Lung (tissue), 12 donors: ENCODE data around the gene CDC42EP1. TPM values are rescaled to one million over a fixed set of nuclear protein-coding genes. Genes with fewer than 3 reads are reported as not detected.
"Not testable (repeated sequence)": the region's sequence is repeated elsewhere in the genome, so short reads cannot be mapped to it uniquely, and the experiment has no call there.

Experiments
- ATAC-seq: fragments of 200-7000 bp; cut with Tn5 transposase; one replicate; pipeline ENCODE4 v1.9.1; 2020; ENCODE audit warnings: moderate number of reproducible peaks; ENCODE audit not compliant: insufficient read depth, low FRiP score
- DNase-seq, 3 donors: peaks; one replicate each; pipeline ENCODE4 v3.0.0-alpha.2; 2013 to 2017
- H3K27ac ChIP-seq, 2 donors: one replicate each; pipeline ENCODE4 v1.5.1; 2013; ENCODE audit warnings: mild to moderate bottlenecking in 2 of 2, moderate library complexity in 2 of 2, control low read depth in 1 of 2, inconsistent platforms in 1 of 2, low read depth in 1 of 2, low read length in 1 of 2
- H3K27me3 ChIP-seq, 3 donors: one replicate each; pipeline ENCODE4 v1.5.1; 2013; ENCODE audit warnings: low read length in 2 of 3; ENCODE audit not compliant: control insufficient read depth in 3 of 3, insufficient read depth in 3 of 3
- H3K36me3 ChIP-seq, 4 donors: one replicate each; pipeline ENCODE4 v1.5.1; 2013; ENCODE audit warnings: low read length in 4 of 4, mild to moderate bottlenecking in 1 of 4, moderate library complexity in 1 of 4; ENCODE audit not compliant: control insufficient read depth in 4 of 4, insufficient read depth in 4 of 4
- H3K4me1 ChIP-seq, 5 donors: one replicate each; pipeline ENCODE4 v1.5.1; 2013; ENCODE audit warnings: low read length in 5 of 5, mild to moderate bottlenecking in 2 of 5, moderate library complexity in 1 of 5; ENCODE audit not compliant: control insufficient read depth in 5 of 5, insufficient read depth in 5 of 5
- H3K4me3 ChIP-seq: one replicate; pipeline ENCODE4 v1.5.1; 2013; ENCODE audit warnings: mild to moderate bottlenecking, control low read depth, moderate library complexity
- H3K9ac ChIP-seq, 2 donors: one replicate each; pipeline ENCODE4 v1.5.1; 2013; ENCODE audit warnings: low read length in 2 of 2, control low read depth in 1 of 2; ENCODE audit not compliant: insufficient read depth in 1 of 2
- H3K9me3 ChIP-seq, 4 donors: one replicate each; pipeline ENCODE4 v1.5.1; 2013; ENCODE audit warnings: low read length in 3 of 4, mild to moderate bottlenecking in 1 of 4, moderate library complexity in 1 of 4; ENCODE audit not compliant: control insufficient read depth in 4 of 4, insufficient read depth in 3 of 4
- WGBS, 2 donors: extraction: QIAGEN DNeasy Blood & Tissue Kit; methylation state at CpG; one replicate each; pipeline ENCODE4 v1.1.7; 2013; 5-methylcytosine and 5-hydroxymethylcytosine counted together
- polyA plus RNA-seq, 2 donors: library from polyadenylated mRNA; stranded (reverse); fragments of 200-250 nt; gene quantifications; one replicate each; pipeline ENCODE4 v1.2.1, GENCODE V29; 2013
- total RNA-seq, 2 donors: library from RNA; depleted of rRNA in 1 of 2; stranded (reverse); fragments of >200 nt in 1 of 2; gene quantifications; one replicate each; pipeline ENCODE4 v1.2.1, GENCODE V29; 2014 to 2021
- TF ChIP-seq, protein P1 (sequence below): IDR thresholded peaks from 2 replicates; pipeline ENCODE4 v1.5.1; 2012; ENCODE audit warnings: mild to moderate bottlenecking; ENCODE audit errors: control extremely low read depth, extremely low read depth
- donor health status: control.
- donor health status: control.
- donor health status: Bipolar disorder and iron deficiency.
- donor health status: healthy.
- donor health status: DM: yes; HTN: yes; CAD: no.

CDC42EP1 gene
- total and polyA plus RNA-seq, 4 donors, result 23.9 to 77.0 (median 51.9) TPM

DNA sequence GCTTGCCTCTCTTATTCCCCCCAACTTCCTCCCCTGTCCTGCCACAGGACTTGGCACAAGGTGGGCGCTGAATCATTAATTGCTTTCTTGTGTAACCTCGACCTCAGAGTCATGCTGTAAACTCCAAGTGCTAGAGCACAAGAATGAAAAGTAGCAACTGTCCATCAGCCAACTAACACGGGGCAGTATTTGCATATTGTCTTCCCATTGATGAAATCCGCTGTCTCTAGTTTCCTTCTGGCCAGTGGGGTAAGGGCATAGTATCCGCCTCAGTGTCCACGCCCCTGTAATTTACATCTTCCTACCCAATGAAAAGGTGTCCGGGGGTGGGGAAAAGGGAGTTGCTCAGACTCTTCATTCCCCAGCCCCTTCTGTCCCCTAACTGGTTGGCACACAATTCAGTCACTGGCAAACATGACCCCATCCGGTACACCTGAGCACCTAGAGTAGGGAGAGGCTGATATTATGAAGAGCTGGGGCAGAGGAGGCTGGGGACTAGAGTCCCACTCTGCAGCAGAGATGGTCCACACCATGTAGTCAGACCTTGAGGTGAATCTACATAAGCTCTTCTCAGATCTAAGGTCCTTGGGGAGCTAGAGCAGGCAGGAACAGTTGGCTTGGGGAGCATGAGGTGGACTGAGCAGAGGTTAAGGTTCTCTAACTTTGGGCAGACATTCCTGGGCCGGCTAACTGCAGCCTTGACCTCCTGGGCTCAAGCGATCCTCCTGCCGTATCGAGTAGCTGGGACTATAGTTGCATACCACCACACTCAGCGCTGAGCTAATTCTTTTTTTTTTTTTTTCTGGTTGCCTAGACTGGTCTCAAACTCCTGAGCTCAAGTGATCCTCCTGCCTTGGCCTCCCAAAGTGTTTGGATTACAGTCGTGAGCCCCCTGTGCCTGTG, 41.5 kb downstream of the CDC42EP1 start:
- no peak overlapping the region for H3K9ac ChIP-seq

DNA sequence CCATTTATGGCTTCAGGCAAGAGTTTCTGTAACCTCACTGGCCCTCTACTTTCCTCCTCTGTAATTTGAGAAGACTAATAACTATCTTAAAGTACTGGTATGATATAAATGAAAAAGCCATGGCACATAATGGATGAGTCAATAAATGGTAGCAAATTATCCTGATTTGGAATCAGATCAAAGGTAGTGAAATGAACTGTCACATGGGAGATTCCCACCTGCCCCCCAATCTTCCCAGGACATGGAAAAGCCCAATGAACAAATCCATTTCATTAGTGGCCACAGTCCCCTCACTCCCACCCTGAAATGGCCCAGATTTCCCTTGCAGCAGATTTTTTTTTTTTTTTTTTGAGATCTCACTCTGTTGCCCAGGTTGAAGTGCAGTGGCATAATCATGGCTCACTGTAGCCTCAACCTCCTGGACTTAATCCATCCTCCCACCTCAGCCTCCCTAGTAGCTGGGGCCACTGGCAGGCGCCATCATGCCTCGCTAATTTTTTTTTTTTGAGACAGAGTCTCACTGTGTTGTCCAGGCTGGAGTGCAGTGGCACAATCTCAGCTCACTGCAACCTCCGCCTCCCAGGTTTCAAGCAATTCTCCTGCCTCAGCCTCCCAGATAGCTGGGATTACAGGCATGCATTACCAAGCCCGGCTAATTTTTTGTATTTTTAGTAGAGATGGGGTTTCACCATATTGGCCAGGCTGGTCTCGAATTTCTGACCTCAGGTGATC, 42.4 kb downstream of the CDC42EP1 start:
- ATAC-seq, H3K9ac ChIP-seq, H3K36me3 ChIP-seq, H3K27ac ChIP-seq, H3K4me1 ChIP-seq, H3K27me3 ChIP-seq, H3K4me3 ChIP-seq, DNase-seq, H3K9me3 ChIP-seq: not testable (repeated sequence)
- WGBS, 2 donors, result 83 to 93% methylated on average over 5 of the region's 5 CpGs

More for the DNA sequence above, 41.5 kb downstream of the CDC42EP1 start:
- 51 to 61% methylated on average over 14 of the region's 14 CpGs for WGBS, 2 donors
- DNase-seq, result peak; percentile 68 to 86 (median 68)
- ATAC-seq, result peak; percentile 85
- peaks cover 0 to 5% (median 0%) of the 10 kb centered on the region in 5 donors for H3K4me1 ChIP-seq
- H3K9me3 ChIP-seq, result no peaks in the 10 kb centered on the region
- H3K36me3 ChIP-seq, result no peaks in the 10 kb centered on the region
- no peak overlapping the region for H3K4me3 ChIP-seq
- no peaks in the 10 kb centered on the region for H3K27me3 ChIP-seq
- TF ChIP-seq, protein P1, sequence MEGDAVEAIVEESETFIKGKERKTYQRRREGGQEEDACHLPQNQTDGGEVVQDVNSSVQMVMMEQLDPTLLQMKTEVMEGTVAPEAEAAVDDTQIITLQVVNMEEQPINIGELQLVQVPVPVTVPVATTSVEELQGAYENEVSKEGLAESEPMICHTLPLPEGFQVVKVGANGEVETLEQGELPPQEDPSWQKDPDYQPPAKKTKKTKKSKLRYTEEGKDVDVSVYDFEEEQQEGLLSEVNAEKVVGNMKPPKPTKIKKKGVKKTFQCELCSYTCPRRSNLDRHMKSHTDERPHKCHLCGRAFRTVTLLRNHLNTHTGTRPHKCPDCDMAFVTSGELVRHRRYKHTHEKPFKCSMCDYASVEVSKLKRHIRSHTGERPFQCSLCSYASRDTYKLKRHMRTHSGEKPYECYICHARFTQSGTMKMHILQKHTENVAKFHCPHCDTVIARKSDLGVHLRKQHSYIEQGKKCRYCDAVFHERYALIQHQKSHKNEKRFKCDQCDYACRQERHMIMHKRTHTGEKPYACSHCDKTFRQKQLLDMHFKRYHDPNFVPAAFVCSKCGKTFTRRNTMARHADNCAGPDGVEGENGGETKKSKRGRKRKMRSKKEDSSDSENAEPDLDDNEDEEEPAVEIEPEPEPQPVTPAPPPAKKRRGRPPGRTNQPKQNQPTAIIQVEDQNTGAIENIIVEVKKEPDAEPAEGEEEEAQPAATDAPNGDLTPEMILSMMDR, result no peak
- H3K27ac ChIP-seq, result peak overlapping the region in 1 of 2 donors; percentile 75

DNA sequence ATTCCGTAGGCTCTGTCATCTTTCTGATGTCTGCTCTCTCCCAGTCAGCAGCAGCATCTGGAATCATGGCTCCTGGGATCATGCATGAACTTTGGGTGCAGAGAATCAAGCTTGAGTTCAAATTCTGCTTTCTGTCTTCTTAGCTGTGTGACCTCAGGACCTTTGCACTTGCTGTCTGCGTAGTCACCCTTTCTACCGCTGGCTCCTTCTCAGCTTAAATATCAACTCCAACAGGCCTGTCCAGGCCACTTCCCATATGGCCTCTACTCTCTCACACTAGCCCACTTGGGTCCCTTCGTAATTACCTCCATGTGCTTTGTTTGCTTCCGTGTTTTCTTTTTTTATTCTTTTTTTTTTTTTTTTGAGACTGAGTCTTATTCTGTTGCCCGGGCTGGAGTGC, 43.8 kb downstream of the CDC42EP1 start:
- peaks cover 0 to 7% (median 5%) of the 10 kb centered on the region in 5 donors for H3K4me1 ChIP-seq
- H3K9me3 ChIP-seq, result no peaks in the 10 kb centered on the region
- no peak overlapping the region for H3K9ac ChIP-seq
- H3K27me3 ChIP-seq, result no peaks in the 10 kb centered on the region
- TF ChIP-seq, protein P1, result no peak
- H3K4me3 ChIP-seq, result no peak overlapping the region
- 85 to 90% methylated on average over 6 of the region's 6 CpGs for WGBS, 2 donors
- H3K36me3 ChIP-seq, result no peaks in the 10 kb centered on the region
- H3K27ac ChIP-seq, result no peak overlapping the region
- no peak for ATAC-seq
- DNase-seq, result no peak

DNA sequence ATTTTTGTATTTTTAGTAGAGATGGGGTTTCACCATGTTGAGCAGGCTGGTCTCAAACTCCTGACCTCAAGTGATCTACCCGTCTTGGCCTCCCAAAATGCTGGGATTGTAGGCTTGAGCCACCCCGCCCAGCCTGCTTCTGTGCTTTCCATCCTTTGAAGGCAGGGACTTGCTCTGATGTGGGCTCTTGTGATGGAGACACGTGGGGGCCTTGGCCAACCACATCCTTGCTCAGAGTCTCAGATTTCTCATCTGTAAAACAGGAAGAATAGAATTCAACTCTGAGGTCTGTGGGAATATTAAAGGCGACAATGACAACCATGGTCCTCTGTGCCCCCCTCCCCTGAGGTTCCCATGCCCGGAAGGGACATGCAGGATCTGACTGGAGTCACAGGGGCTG, 44.6 kb downstream of the CDC42EP1 start:
- Histone ChIP-seq H3K27ac (no peak overlapping the region), H3K9ac (no peak overlapping the region), H3K4me1 (peaks cover 0 to 12% (median 8%) of the 10 kb centered on the region in 5 donors), H3K27me3 (no peaks in the 10 kb centered on the region), H3K4me3 (no peak overlapping the region), H3K9me3 (no peaks in the 10 kb centered on the region), H3K36me3 (no peaks in the 10 kb centered on the region)
- DNase-seq (no peak), ATAC-seq (no peak)
- TF ChIP-seq, protein P1, result no peak
- WGBS, 2 donors, result 49 to 52% methylated on average over 5 of the region's 5 CpGs
